HuH-7.5 (cell line): Measurements from ENCODE around the gene CNPPD1.

Source experiments
- DNase-seq: peaks from one replicate; pipeline ENCODE4 v3.0.0; 2011; ENCODE audit warnings: low spot score

CNPPD1 gene

DNA sequence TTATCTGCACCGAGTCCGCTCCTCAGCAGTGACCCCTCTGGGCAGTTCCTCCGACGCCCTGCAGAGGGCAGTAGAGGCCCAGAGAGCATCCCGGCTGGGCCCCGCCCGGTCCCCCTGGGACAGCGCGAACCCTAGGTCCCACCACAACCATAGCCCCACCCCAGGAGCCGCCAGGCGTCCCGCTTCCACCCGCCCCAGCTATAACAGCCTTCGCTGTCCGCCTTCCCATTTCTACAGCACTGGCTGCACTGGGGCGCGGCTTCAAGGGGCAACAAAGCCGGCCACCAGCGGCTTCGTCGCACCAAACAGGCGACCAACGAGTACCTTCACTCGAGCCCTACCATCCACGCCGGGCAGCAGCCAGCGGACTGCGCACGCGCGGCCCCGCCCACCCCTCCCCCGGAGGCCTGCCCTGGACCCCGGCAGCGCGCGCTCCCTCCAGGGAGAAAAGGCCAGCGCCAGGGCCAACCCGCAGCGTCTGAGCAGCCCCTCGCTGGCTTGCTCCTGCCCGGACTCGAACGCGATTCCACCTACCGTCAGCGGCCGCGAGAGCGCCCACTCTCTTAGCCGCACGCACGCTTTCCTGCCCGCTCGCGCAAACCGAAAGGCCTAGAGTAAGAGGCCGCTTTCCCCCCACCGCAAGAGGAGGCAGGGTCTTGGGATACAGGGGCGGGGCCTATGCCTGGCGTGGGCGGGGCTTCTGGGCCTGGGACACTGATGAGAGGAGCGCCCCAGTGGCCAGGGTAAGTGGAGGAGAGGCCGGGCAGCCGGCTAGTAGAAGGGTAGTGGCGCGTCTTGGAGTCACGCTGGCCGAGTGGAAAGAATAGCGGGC lies 16.3 kb downstream of the CNPPD1 start, which contains the start of gene NHEJ1:
Gene NHEJ1, minus strand, starts transcription at position 630 of the 832 bp plus-strand sequence. CDS start 2,453 bp downstream, outside the sequence.
- peak; percentile 90 for DNase-seq

DNA sequence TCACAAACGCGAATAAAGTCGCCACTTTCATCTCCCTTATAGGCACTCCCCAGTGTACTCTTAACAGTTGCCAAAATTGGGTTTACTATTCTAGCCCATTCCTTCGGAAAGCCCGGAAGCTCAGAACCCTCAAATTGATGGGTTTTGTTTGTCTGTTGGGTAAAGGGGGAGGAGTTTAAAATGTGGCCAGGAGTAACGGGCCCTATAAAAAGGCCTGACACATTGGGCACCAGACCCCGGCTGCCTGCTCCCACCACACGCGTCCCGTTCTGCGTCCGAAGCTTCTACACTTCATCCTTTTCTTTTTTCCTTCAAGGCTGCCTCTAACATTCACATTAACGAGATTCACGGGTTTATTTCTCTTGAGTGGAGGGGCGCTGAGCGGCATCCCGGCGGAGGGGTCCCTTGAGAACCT lies 16.9 kb downstream of the CNPPD1 start:
- DNase-seq, result no peak

DNA sequence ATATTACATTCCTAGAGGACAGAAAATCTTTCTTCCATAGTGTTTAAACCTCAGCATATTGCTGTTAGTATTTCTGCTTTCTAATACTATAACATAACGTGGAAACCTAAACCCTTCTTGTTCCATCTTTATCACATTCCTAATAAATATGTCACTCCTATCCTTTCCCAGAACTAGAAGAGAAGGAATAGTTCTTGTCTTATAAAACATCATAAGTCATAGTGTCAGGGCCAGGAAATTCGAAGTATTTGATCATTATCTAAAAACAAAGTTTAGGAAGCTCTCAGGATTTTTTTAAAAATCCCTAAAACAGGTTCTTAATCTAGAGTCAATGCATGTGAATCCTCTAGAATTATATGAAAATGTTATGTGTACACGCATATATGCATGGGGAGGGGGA lies 18.1 kb downstream of the CNPPD1 start:
- no peak for DNase-seq

GRCh38 chr2:219158025-219158424 lies 18.7 kb downstream of the CNPPD1 start:
- no peak for DNase-seq

- DNase-seq, result no peak
Observed at GRCh38 chr2:219157396-219157795, 19.3 kb downstream of the CNPPD1 start.

- DNase-seq, result peak; percentile 61
Observed at GRCh38 chr2:219155054-219155644, 21.6 kb downstream of the CNPPD1 start.

DNA sequence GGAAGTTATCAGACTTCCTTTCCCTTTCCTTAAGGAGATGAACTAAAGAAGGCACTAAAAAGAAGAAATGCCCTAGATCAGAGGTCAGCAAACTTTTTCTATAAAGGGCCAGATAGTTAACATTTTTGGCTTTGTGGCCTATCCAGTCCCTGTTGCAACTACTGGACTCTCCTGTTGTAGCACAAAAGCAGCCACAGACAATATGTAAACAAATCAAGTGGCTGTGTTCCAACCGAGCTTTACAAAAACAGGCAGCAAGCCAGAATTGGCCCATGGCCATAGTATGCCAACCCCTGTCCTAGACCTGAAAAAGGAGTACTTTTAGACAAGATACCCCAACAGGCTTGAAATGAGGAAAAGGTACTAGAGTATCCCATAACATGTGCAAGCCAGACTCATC lies 27.1 kb downstream of the CNPPD1 start:
- no peak for DNase-seq

DNA sequence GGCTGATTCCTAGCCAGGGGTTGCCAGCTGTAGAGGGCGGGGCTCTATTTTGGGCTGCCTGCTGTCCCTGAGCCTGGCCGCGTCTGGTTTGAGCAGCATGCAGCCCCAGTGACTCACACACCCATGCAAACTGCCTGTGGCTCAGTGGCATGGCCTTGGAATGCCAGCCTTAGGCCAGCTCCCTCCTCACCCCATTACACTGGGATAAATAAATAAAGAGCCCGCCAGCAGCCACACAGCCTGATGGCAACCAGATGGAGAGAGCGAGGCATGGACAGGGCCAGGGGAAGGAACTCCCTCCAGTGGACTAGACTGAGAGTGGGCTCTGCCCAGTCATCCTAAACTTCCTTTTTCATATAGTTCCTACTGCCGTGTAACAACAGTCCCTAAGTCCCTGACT lies 34.4 kb downstream of the CNPPD1 start:
- no peak for DNase-seq

GRCh38 chr2:219140722-219141121 lies 36.0 kb downstream of the CNPPD1 start:
- DNase-seq, result no peak

DNA sequence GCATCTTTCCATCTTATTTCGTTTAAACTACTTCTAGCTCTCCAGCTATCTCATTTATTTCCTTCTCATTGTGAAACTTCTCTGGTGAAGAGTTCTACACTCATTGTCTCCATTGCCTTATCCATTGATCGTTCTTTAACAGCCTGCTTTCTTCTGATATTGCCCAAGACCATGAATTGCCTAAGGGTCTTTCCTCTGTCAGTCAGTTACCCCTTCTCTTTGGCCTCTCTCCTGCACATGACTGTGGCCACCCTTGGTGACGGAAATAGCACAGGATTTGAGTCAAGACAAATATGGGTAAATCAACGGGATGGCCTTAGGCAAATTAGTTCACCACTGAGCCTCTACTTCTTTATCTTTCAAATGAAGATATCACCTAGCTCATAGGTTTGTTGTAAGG lies 42.7 kb downstream of the CNPPD1 start:
- no peak for DNase-seq

GRCh38 chr2:219131744-219132143 lies 45.0 kb downstream of the CNPPD1 start:
- DNase-seq, result no peak

DNA sequence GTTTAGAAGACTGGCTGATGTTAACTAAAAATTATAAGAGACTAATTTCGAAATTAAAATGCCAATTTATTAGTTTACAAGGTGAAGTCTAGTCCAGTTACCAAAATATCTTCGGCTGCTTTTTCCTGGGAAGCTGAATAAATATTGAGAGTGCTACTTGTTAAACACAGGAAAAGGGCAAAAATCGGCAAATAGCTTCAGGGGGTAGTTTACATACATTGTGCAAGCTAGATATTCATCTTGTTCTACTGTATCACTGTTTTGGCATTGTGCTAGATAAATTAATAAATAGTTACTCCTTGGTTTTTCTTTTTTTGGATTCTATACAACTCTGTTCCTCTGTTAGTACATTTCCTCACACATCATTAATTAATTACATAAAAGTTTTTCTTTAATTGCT lies 45.4 kb downstream of the CNPPD1 start:
- peak; percentile 53 for DNase-seq

GRCh38 chr2:219129589-219129988 lies 47.1 kb downstream of the CNPPD1 start:
- DNase-seq, result no peak

GRCh38 chr2:219128396-219128795 lies 48.3 kb downstream of the CNPPD1 start:
- DNase-seq, result no peak

DNA sequence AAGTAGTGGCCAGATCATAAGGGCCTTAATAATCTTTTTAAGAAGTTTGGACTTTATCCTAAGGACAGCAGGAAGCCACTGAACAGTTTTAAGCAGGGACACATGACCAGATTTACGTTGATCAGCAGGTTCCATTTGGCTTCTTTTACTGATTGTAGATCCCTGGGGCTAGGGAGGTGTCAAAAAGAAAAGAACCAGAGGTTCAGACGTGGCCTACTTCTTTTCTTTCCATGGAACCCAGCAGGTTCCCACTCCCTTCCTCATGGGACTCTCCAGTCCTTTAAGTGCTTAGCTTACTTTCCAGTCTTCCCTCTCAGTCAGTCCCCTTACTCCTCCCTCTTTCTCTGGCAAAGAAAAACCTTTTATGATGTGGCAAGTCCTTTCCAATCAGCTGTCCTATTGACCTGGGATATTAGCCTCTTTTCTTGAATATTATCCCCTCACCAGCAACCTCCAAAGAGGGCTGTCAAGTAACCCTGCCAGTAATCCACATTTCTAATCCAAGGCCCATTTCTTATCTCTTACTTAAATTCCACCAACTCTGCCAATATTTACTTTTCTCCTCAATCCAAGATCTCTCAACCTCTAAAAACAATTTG lies 49.6 kb downstream of the CNPPD1 start:
- DNase-seq, result no peak

DNA sequence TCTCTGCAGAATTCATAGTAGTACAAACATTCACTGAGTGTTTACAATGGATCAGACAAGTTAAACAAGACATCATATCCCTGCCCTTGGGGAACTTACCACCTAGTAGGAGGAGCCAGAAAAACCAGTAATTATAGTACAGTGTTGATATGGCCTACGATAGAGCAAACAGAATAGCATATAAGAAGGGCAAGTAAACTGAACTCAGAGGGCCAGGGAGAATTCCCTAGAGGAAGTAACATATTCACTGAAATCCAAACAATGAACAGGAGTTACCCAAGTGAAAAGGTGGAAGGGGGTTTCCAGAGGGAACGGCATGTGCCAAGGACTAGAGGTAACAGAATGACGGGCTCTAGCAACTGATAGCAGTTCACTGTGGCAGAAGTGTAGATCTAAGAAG lies 50.2 kb downstream of the CNPPD1 start:
- peak; percentile 62 for DNase-seq

DNA sequence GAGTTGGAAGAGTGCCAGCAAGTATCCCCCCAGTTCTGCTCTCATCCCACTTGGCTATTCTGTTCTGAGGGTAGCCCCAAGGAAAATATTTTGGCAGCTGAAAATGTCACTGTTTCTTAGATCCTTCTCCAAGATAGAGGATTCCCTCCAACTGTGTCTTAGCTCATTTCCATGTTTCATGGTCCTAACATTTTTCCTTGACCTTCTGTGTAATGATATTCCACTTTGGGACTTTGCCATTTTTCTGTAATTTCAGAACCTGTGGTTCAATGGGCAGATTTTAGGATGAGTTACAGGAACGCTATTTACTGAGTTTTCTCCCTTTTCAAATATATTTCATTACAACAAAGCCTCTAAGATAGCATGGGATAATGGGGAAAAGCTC lies 50.8 kb downstream of the CNPPD1 start:
- DNase-seq, result no peak

DNA sequence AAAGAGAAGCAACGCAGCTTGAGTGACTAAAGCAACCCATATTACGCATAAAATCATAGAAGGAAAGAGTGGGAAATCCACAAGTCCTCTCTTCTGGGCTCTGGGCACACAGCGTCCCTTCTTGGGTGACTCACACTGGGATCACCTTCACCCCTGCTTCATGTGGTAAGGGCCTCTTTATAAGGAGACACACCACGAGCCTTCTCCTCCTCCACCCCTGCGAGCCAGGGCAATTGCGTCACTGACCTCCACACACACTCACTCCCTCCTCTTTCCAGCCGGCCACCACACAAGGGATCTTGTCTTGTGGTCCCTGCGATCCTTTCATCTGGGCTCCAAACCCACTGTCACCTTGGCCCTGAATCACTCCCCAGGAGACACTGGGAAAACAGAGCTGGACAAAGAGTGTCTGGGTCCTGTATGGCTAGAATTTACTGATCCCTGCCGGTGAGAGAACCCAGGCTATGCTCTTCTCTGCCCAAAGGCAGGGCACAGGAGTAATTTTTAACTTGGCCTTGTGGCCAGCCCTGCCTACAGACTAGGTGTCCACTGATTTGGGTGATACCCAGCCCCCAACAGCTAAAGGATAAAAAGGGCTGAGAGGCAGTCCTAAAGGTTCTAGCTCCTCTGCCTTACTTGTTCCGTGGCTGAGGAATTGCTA lies 51.4 kb downstream of the CNPPD1 start:
- DNase-seq, result no peak

GRCh38 chr2:219124381-219125110 lies 52.2 kb downstream of the CNPPD1 start:
- DNase-seq, result no peak

DNA sequence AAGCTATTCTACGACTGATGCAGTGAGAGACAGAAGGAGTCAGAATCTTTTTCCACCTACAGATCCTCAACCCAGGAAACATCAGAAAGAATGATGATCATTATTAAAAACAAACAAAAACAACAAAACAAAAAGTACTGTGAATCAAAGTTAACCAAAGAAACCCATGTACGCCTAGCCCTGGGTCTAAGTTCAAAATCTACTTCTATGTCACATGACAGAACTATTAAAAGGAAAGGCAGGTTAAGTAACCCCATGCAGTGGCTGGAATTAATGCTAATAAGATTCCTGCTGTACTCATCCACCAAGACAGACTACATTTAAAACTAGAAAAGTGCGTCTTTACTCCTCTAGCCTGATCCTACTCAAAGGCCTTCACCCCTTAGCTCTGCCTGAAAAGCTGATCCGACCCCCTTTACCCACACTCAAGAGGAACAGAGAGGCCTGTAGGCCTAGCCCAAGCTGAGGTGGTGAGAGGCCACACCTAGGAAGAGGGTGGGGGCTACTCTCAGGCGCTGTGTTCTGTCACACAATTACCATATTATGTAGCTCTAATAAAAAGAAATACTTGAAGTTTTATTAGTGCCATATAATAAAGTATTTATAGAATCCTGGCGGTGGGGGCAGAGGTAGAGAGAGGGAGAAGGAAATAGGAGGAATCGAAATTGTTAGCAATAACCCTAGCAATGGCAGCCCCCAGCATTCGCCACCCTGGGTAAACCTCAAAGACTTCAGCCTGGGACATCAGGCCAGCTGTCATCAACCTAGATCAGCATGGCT lies 53.2 kb downstream of the CNPPD1 start:
- no peak for DNase-seq
